Parathyroid adenoma (tissue), 2 donors: Measurements from ENCODE around the gene DUSP7.

Source experiments
- H2AFZ ChIP-seq: fragments of 300-600 bp; sonication (generic); one replicate; pipeline ENCODE4 v1.7.0; 2017; ENCODE audit warnings: antibody characterized with exemption, mild to moderate bottlenecking
- H3K27ac ChIP-seq: fragments of 300-600 bp; sonication (generic); one replicate; pipeline ENCODE4 v1.7.0; 2017
- H3K27me3 ChIP-seq: fragments of 300-600 bp; sonication (generic); one replicate; pipeline ENCODE4 v1.7.0; 2017; ENCODE audit warnings: low read length; ENCODE audit not compliant: control insufficient read depth, insufficient read depth
- H3K36me3 ChIP-seq: fragments of 300-600 bp; sonication (generic); one replicate; pipeline ENCODE4 v1.7.0; 2017; ENCODE audit warnings: low read length; ENCODE audit not compliant: control insufficient read depth, insufficient read depth
- H3K4me1 ChIP-seq: fragments of 300-600 bp; sonication (generic); one replicate; pipeline ENCODE4 v1.7.0; 2017; ENCODE audit warnings: control low read depth
- H3K4me2 ChIP-seq: fragments of 300-600 bp; sonication (generic); one replicate; pipeline ENCODE4 v1.7.0; 2017; ENCODE audit warnings: low read length
- H3K4me3 ChIP-seq: fragments of 300-600 bp; sonication (generic); one replicate; pipeline ENCODE4 v1.7.0; 2017; ENCODE audit warnings: low read depth, low read length
- H3K79me2 ChIP-seq: fragments of 300-600 bp; sonication (generic); one replicate; pipeline ENCODE4 v1.7.0; 2017; ENCODE audit warnings: control low read depth
- H3K9ac ChIP-seq: fragments of 300-600 bp; sonication (generic); one replicate; pipeline ENCODE4 v1.7.0; 2017; ENCODE audit warnings: mild to moderate bottlenecking
- H3K9me3 ChIP-seq: fragments of 300-600 bp; sonication (generic); one replicate; pipeline ENCODE4 v1.7.0; 2017; ENCODE audit warnings: low read length; ENCODE audit not compliant: control insufficient read depth
- TF ChIP-seq, protein P1 (sequence below): fragments of 300-600 bp; sonication (generic); IDR thresholded peaks from one replicate; pipeline ENCODE4 v1.7.0; 2017; ENCODE audit warnings: antibody characterized with exemption, mild to moderate bottlenecking
- donor health status: primary hyperparathyroidism.

DUSP7 gene

DNA sequence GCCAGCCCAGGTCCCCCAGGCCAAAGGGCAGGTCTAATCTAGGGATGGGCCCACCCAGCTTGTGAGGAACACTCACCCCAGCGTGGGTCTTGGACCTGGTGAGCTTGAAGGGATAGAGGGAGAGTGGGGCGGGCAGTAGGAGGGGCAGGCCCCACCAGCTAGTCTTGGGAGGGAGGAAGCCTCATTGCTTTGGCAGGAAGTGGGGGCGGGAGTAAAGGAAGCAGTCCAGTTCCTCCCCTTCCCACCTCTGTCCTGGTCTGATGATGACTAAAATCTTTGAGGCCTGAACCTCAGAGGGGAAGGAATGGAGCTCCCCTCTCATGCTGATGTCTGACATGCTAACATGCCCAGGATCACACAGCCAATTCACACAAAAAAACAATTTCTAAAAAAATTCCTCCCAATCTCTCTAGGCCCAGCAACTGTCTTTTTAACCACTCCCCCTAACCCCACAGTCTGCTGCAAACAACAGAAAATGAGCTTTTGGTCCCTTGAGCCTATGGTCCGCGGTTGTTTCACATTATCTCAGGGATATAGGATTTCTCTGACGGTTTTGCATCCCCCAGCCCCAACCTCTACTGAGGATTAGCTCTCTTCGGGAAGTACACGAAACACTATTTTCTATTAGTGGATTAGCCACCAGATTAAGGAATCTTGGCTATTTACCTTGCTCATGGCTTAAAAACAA lies 30.7 kb upstream of the DUSP7 start:
- H3K4me2 ChIP-seq = no peak overlapping the region
- H3K36me3 ChIP-seq = no peaks in the 10 kb centered on the region
- H3K4me1 ChIP-seq = no peaks in the 10 kb centered on the region
- H3K27me3 ChIP-seq = no peaks in the 10 kb centered on the region
- no peaks in the 10 kb centered on the region for H3K79me2 ChIP-seq
- no peak overlapping the region for H3K9ac ChIP-seq
- H3K4me3 ChIP-seq = no peak overlapping the region
- no peak overlapping the region for H3K27ac ChIP-seq
- no peak overlapping the region for H2AFZ ChIP-seq
- H3K9me3 ChIP-seq = no peaks in the 10 kb centered on the region
- TF ChIP-seq, protein P1, sequence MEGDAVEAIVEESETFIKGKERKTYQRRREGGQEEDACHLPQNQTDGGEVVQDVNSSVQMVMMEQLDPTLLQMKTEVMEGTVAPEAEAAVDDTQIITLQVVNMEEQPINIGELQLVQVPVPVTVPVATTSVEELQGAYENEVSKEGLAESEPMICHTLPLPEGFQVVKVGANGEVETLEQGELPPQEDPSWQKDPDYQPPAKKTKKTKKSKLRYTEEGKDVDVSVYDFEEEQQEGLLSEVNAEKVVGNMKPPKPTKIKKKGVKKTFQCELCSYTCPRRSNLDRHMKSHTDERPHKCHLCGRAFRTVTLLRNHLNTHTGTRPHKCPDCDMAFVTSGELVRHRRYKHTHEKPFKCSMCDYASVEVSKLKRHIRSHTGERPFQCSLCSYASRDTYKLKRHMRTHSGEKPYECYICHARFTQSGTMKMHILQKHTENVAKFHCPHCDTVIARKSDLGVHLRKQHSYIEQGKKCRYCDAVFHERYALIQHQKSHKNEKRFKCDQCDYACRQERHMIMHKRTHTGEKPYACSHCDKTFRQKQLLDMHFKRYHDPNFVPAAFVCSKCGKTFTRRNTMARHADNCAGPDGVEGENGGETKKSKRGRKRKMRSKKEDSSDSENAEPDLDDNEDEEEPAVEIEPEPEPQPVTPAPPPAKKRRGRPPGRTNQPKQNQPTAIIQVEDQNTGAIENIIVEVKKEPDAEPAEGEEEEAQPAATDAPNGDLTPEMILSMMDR = no peak

DNA sequence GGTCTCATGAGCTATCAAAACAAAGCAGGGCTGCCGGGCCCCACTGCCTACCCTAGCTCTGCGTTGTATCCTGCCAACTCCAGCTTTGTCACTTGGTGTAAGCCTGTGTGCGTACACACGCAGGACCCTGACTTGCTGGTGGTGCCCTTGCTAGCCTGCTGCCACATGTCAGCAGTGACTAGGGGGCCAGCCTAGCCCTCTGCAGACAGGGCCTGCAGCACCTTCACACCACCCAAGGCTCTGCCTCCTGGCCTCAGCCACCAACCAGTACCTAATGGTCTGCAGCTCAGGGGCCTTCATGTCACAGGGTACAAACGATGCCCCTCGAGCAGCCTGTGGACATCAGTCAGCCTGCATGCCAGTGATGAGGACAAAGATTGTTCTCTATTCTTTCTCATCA lies 30.1 kb upstream of the DUSP7 start:
- TF ChIP-seq, protein P1 = no peak
- no peak overlapping the region for H2AFZ ChIP-seq
- no peak overlapping the region for H3K27ac ChIP-seq
- no peak overlapping the region for H3K4me2 ChIP-seq
- H3K4me1 ChIP-seq = no peaks in the 10 kb centered on the region
- no peaks in the 10 kb centered on the region for H3K9me3 ChIP-seq
- no peaks in the 10 kb centered on the region for H3K36me3 ChIP-seq
- H3K9ac ChIP-seq = no peak overlapping the region
- H3K79me2 ChIP-seq = no peaks in the 10 kb centered on the region
- H3K27me3 ChIP-seq = no peaks in the 10 kb centered on the region
- no peak overlapping the region for H3K4me3 ChIP-seq

DNA sequence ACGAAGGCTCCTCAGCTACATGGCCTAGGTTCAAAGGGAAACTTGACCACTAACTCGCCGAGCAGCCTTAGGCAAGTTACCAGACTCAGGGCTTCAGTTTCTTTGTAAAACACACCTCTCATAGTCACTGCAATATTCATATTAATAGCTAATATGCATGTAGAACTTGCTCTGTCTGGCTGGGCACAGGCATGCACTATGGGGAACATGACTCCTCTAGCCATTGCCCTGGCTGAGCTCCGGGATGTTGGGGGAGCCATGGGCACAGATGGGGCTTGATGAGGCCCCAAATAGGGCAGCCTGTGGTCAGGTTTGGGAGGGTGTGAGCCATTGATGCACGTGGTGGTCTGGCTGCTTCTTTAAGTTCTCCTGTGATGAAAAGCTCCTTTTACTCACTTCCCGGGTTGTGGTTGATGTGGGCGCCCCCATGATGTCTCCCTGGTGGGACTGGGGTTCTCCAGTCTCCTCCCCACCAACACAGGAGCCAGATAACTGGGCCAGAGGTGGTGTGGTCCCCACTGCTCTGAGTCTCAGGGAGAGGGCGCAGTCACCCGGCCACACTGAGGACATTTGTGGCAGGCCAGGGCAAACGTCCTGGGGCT lies 29.4 kb upstream of the DUSP7 start:
- no peaks in the 10 kb centered on the region for H3K36me3 ChIP-seq
- H3K27me3 ChIP-seq = no peaks in the 10 kb centered on the region
- H3K4me3 ChIP-seq = no peak overlapping the region
- H3K79me2 ChIP-seq = no peaks in the 10 kb centered on the region
- H3K9ac ChIP-seq = no peak overlapping the region
- no peaks in the 10 kb centered on the region for H3K9me3 ChIP-seq
- H2AFZ ChIP-seq = no peak overlapping the region
- TF ChIP-seq, protein P1 = no peak
- H3K27ac ChIP-seq = no peak overlapping the region
- no peaks in the 10 kb centered on the region for H3K4me1 ChIP-seq
- no peak overlapping the region for H3K4me2 ChIP-seq

GRCh38 chr3:52084954-52085680 lies 28.7 kb upstream of the DUSP7 start:
- H3K36me3 ChIP-seq = no peaks in the 10 kb centered on the region
- no peak overlapping the region for H3K9ac ChIP-seq
- no peak overlapping the region for H3K4me2 ChIP-seq
- H3K27me3 ChIP-seq = no peaks in the 10 kb centered on the region
- no peak overlapping the region for H3K27ac ChIP-seq
- no peak overlapping the region for H3K4me3 ChIP-seq
- no peaks in the 10 kb centered on the region for H3K9me3 ChIP-seq
- no peaks in the 10 kb centered on the region for H3K4me1 ChIP-seq
- no peak overlapping the region for H2AFZ ChIP-seq
- no peaks in the 10 kb centered on the region for H3K79me2 ChIP-seq
- TF ChIP-seq, protein P1 = no peak
